Prostate gland (tissue), 2 donors: Measurements from ENCODE around the gene KASH5.

Source experiments
- POLR2A ChIP-seq: fragments of 450-650 bp; IDR thresholded peaks from one replicate; pipeline ENCODE4 v1.6.1; 2016; ENCODE audit warnings: antibody characterized with exemption, mild to moderate bottlenecking
- POLR2AphosphoS5 ChIP-seq: sonication (generic); formaldehyde crosslinking; IDR thresholded peaks from one replicate; pipeline ENCODE4 v1.6.1; 2017; ENCODE audit warnings: antibody characterized with exemption
- TF ChIP-seq, protein P1 (sequence below), 4 experiments: fragments of 200-600 bp in 2 of 4; fragments of 450-650 bp in 2 of 4; sonication (generic) in 2 of 4; IDR thresholded peaks; 1 replicate in 3 of 4; 2 replicates in 1 of 4; pipeline ENCODE4 v1.5.1; 2016 to 2019; ENCODE audit warnings: antibody characterized with exemption in 4 of 4, mild to moderate bottlenecking in 2 of 4, moderate library complexity in 2 of 4

DNA sequence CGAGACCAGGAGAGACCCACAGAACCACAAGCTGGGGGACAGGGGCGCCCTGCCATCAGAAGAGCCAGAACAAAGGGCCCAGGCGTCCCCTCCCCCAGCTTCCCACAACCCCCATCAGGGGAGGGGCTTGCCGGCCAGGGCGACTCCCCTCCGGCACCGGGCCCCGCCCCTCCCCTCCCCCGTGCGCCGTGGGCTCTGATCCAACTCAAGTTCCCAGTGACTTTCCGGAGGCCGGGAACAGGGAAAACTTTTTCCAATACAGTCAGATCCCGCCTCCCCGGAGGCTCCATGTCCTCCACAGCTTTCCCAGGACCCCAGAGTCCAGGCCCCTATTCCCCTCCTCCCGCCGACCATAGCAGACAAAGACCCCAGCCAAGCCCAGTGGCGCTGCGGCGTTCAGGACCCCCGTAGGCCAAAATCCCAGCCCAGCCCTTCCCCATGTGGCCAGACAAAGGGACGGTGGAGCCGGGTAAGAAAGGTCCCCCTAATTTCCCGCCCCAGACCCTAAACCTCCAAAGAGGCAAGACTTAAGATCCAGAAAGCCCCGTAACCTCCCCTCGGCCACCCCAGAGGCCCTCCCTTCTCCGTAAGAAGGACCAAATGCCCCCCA, 26.5 kb upstream of the KASH5 start:
- TF ChIP-seq, protein P1, sequence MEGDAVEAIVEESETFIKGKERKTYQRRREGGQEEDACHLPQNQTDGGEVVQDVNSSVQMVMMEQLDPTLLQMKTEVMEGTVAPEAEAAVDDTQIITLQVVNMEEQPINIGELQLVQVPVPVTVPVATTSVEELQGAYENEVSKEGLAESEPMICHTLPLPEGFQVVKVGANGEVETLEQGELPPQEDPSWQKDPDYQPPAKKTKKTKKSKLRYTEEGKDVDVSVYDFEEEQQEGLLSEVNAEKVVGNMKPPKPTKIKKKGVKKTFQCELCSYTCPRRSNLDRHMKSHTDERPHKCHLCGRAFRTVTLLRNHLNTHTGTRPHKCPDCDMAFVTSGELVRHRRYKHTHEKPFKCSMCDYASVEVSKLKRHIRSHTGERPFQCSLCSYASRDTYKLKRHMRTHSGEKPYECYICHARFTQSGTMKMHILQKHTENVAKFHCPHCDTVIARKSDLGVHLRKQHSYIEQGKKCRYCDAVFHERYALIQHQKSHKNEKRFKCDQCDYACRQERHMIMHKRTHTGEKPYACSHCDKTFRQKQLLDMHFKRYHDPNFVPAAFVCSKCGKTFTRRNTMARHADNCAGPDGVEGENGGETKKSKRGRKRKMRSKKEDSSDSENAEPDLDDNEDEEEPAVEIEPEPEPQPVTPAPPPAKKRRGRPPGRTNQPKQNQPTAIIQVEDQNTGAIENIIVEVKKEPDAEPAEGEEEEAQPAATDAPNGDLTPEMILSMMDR (IDR thresholded peaks at IDR 0.05) = no peak
- peak; percentile 71 for TF ChIP-seq POLR2AphosphoS5
- peak; percentile 29 for TF ChIP-seq POLR2A
